Vagina (tissue), 2 donors: Measurements from ENCODE around the gene EPB41L3.
"Not testable (repeated sequence)": the region's sequence is repeated elsewhere in the genome, so short reads cannot be mapped to it uniquely, and the experiment has no call there.

Source experiments
- POLR2A ChIP-seq, 2 donors: fragments of 450-650 bp; IDR thresholded peaks; one replicate each; pipeline ENCODE4 v1.6.1; 2017; ENCODE audit warnings: antibody characterized with exemption in 2 of 2, mild to moderate bottlenecking in 2 of 2, moderate library complexity in 2 of 2
- POLR2AphosphoS5 ChIP-seq, 2 donors: sonication (generic); formaldehyde crosslinking; IDR thresholded peaks; one replicate each; pipeline ENCODE4 v1.9.0; 2017; ENCODE audit warnings: antibody characterized with exemption in 2 of 2, mild to moderate bottlenecking in 2 of 2, low read depth in 1 of 2; ENCODE audit not compliant: insufficient read depth in 1 of 2
- TF ChIP-seq, protein P1 (sequence below), 3 experiments: fragments of 450-650 bp in 2 of 3; fragments of 200-600 bp in 1 of 3; sonication (generic) in 1 of 3; IDR thresholded peaks; one replicate each; pipeline ENCODE4 v1.5.1; 2017 to 2019; ENCODE audit warnings: antibody characterized with exemption in 3 of 3, mild to moderate bottlenecking in 2 of 3, moderate library complexity in 2 of 3

DNA sequence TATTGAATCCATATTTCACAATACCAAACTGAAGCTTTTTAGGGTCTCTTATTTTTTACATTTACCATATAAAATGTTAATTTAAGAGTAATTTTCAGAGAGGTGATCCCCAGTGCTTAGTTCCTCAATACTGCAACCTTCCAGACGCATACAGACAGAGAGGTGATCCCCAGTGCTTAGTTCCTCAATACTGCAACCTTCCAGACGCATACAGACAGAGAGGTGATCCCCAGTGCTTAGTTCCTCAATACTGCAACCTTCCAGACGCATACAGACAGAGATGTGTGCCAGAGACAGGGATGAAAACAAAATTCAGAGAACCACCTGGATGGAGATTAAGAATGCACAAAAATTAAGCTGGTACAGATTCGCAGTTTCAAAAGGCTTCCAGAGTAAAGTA is 32.3 kb downstream of the EPB41L3 start:
- TF ChIP-seq, protein P1, sequence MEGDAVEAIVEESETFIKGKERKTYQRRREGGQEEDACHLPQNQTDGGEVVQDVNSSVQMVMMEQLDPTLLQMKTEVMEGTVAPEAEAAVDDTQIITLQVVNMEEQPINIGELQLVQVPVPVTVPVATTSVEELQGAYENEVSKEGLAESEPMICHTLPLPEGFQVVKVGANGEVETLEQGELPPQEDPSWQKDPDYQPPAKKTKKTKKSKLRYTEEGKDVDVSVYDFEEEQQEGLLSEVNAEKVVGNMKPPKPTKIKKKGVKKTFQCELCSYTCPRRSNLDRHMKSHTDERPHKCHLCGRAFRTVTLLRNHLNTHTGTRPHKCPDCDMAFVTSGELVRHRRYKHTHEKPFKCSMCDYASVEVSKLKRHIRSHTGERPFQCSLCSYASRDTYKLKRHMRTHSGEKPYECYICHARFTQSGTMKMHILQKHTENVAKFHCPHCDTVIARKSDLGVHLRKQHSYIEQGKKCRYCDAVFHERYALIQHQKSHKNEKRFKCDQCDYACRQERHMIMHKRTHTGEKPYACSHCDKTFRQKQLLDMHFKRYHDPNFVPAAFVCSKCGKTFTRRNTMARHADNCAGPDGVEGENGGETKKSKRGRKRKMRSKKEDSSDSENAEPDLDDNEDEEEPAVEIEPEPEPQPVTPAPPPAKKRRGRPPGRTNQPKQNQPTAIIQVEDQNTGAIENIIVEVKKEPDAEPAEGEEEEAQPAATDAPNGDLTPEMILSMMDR (IDR thresholded peaks at IDR 0.05) = not testable (repeated sequence)
- not testable (repeated sequence) for TF ChIP-seq POLR2AphosphoS5 (IDR thresholded peaks at IDR 0.05; ENCODE audit: insufficient read depth in 1 of 2, low read depth in 1 of 2); POLR2A (IDR thresholded peaks at IDR 0.05)
